ENCODE data around the gene RICTOR. TPM values are rescaled to one million over a fixed set of nuclear protein-coding genes. Genes with fewer than 3 reads are reported as not detected.

RICTOR gene
- total RNA-seq, 1 experiment from 2014 or later = 21.7 TPM

GRCh38 chr5:39005566-39006232 lies 68.5 kb downstream of the RICTOR start:
- H3K27me3 ChIP-seq (ENCODE audit: insufficient read depth, low read length) = no peaks in the 10 kb centered on the region
- no peak overlapping the region for H3K27ac ChIP-seq (ENCODE audit: low read depth, low read length)
- POLR2A ChIA-PET = no interaction called here
- DNase-seq (ENCODE audit: low read depth, low spot score) = no peak
- TF ChIP-seq SRF (IDR thresholded peaks at IDR 0.05; ENCODE audit: low read depth) (no peak), EZH2phosphoT487 (IDR thresholded peaks at IDR 0.05; ENCODE audit: borderline replicate concordance) (no peak), CTCF (IDR thresholded peaks at IDR 0.05 in 2 of 3, conservative IDR thresholded peaks at IDR 0.05 in 1 of 3; ENCODE audit: borderline replicate concordance in 1 of 3, insufficient read depth in 1 of 3, low read depth in 2 of 3, low read length in 2 of 3) (peak; percentile 12 to 28 (median 20); a peak in 1 of 6 replicates), RAD21 (IDR thresholded peaks at IDR 0.05; ENCODE audit: low read depth) (peak; percentile 37), ELF1 (IDR thresholded peaks at IDR 0.05; ENCODE audit: borderline replicate concordance, low read depth) (no peak), POLR2A (IDR thresholded peaks at IDR 0.05; ENCODE audit: borderline replicate concordance, extremely low read depth, insufficient read depth, insufficient read length) (no peak), ZBTB33 (IDR thresholded peaks at IDR 0.05; ENCODE audit: extremely low read depth, insufficient replicate concordance, low read length) (no peak), EGR1 (IDR thresholded peaks at IDR 0.05; ENCODE audit: low read depth) (no peak), SIN3A (IDR thresholded peaks at IDR 0.05; ENCODE audit: low read depth) (no peak), EZH2 (IDR thresholded peaks at IDR 0.05) (no peak)
- H3K4me2 ChIP-seq (ENCODE audit: low read length) = no peak overlapping the region
- no peak overlapping the region for H2AFZ ChIP-seq (ENCODE audit: low read depth, low read length, poor library complexity, severe bottlenecking)
- BruUV-seq (replicated peaks) = TSS peak; percentile 11
- RAD21 ChIA-PET (ENCODE audit: low non-redundant PET in 1 of 2, low total read pairs in 2 of 2, uncharacterized antibody in 2 of 2, unreplicated experiment in 2 of 2) = no interaction called here
- no peaks in the 10 kb centered on the region for H3K9me3 ChIP-seq (ENCODE audit: control insufficient read depth in 1 of 2, insufficient read depth in 1 of 2, low read depth in 1 of 2, low read length in 2 of 2)
- intact Hi-C loops (cut with micrococcal nuclease) = no loop called here
- ATAC-seq = no peak; the same call in 1 of the 2 replicates
- H4K20me1 ChIP-seq (ENCODE audit: insufficient read depth) = no peaks in the 10 kb centered on the region
- no peaks in the 10 kb centered on the region for H3K4me1 ChIP-seq (ENCODE audit: control insufficient read depth in 1 of 2, insufficient read depth in 2 of 2, low read length in 2 of 2)
- H3K36me3 ChIP-seq (ENCODE audit: control insufficient read depth in 1 of 2, insufficient read depth in 2 of 2, low read length in 2 of 2) = no peaks in the 10 kb centered on the region
- CTCF ChIA-PET = interaction anchor here (0.9 to 1.6 kb wide), 2 partner anchors 60 to 75 kb away, joined by 3 to 5 read pairs; no protein-coding TSS in a partner anchor
- H3K9ac ChIP-seq (ENCODE audit: low read length) = no peak overlapping the region
- H3K79me2 ChIP-seq (ENCODE audit: insufficient read depth, low read length) = no peaks in the 10 kb centered on the region
- H3K4me3 ChIP-seq (replicated peaks in 1 of 2; ENCODE audit: low read depth in 1 of 2, low read length in 2 of 2) = no peak overlapping the region
- H3K9me2 ChIP-seq (ENCODE audit: insufficient read depth) = no peaks in the 10 kb centered on the region
